Upper lobe of right lung (tissue), 1 donor: Measurements from ENCODE around the gene ANKRD33. TPM values are rescaled to one million over a fixed set of nuclear protein-coding genes. Genes with fewer than 3 reads are reported as not detected.

Source experiments
- ATAC-seq: fragments of 200-7000 bp; cut with Tn5 transposase; one replicate; pipeline ENCODE4 v1.9.1; 2020; ENCODE audit warnings: mild to moderate bottlenecking, moderate library complexity
- DNase-seq: peaks from one replicate; pipeline ENCODE4 v3.0.0-alpha.2; 2020
- H3K27ac ChIP-seq: fragments of 200-600 bp; one replicate; pipeline ENCODE4 v1.8.0; 2022
- H3K27me3 ChIP-seq: fragments of 200-600 bp; one replicate; pipeline ENCODE4 v1.8.0; 2022; ENCODE audit warnings: mild to moderate bottlenecking
- H3K36me3 ChIP-seq: fragments of 200-600 bp; one replicate; pipeline ENCODE4 v1.8.0; 2022
- H3K4me1 ChIP-seq: fragments of 200-600 bp; one replicate; pipeline ENCODE4 v1.8.0; 2022
- H3K4me3 ChIP-seq: fragments of 200-600 bp; one replicate; pipeline ENCODE4 v1.8.0; 2022; ENCODE audit warnings: mild to moderate bottlenecking
- H3K9me3 ChIP-seq: fragments of 200-600 bp; one replicate; pipeline ENCODE4 v1.8.0; 2022
- intact Hi-C: fragments of 100-400 bp; cut with DNase I; formaldehyde crosslinking; loops from one replicate; pipeline ENCODE4 v1.11.0; 2022
- total RNA-seq: library from RNA; stranded (reverse); fragmentation: NEBNext Ultra II Directional; extraction: Animal tissue kit (Norgen Biotek cat#: 25700); gene quantifications from one replicate; pipeline ENCODE4 v1.2.1, GENCODE V29; 2021
- TF ChIP-seq, protein P1 (sequence below): fragments of 200-600 bp; IDR thresholded peaks from one replicate; pipeline ENCODE4 v1.8.0; 2022; ENCODE audit warnings: antibody characterized with exemption
- donor health status: DM: no; HTN: yes; CAD: no; lungs with severe emphysema.

The ANKRD33 gene
- total RNA-seq, 1 donor from 2014 or later, result not detected

DNA sequence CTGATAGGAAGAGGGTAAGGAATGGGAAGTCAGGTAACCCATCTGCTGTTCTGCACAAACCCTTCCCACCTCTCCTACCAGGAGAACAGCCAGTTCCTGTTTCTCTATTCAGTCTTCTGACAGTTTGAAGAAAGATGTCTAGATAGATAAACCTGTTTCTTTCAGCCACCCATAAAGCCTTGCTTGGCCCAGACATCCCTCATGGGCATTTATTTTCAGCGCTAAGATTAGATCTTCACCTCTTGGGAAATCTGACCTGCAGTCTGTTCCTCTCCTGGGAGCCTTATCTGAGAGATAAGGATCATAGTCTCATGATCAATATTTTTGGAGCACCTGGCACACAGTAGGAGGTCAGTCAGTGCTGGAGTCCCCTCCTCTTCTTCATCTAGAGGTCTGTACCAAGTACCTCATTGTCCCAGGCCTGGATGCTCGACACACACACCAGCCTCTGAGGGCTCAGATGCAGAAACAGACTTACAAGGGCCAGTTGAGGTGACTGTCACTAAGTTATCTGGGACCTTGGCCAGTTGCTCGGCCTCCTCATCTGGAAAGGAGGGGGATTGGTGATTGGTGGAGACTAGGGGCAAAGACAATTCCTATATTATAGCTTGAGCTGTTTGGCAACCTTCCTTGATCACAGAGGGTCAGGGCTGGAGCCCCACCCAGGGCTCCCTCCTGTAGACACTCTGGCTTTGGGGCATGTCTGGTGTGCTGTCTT lies 37.6 kb downstream of the ANKRD33 start:
- intact Hi-C loops, result loop anchor here (10.0 kb wide), 1 partner anchor 49 kb away; no protein-coding TSS in a partner anchor
- Histone ChIP-seq H3K4me1 (peaks cover 39% of the 10 kb centered on the region), H3K36me3 (no peaks in the 10 kb centered on the region), H3K27ac (peak overlapping the region; percentile 49), H3K4me3 (no peak overlapping the region), H3K9me3 (no peaks in the 10 kb centered on the region), H3K27me3 (no peaks in the 10 kb centered on the region)
- ATAC-seq, result no peak
- DNase-seq, result no peak
- TF ChIP-seq, protein P1, sequence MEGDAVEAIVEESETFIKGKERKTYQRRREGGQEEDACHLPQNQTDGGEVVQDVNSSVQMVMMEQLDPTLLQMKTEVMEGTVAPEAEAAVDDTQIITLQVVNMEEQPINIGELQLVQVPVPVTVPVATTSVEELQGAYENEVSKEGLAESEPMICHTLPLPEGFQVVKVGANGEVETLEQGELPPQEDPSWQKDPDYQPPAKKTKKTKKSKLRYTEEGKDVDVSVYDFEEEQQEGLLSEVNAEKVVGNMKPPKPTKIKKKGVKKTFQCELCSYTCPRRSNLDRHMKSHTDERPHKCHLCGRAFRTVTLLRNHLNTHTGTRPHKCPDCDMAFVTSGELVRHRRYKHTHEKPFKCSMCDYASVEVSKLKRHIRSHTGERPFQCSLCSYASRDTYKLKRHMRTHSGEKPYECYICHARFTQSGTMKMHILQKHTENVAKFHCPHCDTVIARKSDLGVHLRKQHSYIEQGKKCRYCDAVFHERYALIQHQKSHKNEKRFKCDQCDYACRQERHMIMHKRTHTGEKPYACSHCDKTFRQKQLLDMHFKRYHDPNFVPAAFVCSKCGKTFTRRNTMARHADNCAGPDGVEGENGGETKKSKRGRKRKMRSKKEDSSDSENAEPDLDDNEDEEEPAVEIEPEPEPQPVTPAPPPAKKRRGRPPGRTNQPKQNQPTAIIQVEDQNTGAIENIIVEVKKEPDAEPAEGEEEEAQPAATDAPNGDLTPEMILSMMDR, result no peak

DNA sequence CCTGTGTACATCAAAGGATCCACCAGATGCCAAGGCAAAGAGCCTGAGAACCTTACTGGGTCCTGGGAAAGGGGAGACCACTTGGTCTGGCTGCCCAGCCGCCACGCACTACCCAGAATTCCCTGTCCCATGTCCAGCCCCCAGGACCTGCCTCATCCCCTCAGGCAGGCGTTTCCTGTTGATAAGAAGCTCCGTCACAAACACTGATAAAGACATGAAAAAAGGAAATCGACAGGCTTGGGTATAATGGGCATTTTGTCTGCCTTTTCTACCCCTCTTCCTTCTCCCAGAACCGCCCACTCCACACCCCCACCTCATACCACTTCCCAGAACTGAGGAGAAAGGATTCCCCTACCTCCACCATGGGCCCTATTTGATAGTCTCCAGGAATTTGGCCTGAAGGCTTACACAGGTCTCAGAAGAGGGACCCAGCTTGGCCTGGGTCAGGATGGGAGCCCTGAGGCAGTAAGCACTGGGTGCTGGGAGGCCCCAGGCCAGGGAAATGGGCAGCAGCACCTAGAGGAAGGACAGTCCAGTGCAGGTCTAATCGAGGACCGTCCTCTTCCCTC lies 38.2 kb downstream of the ANKRD33 start:
- Histone ChIP-seq H3K36me3 (no peaks in the 10 kb centered on the region), H3K27ac (peak overlapping the region; percentile 49), H3K27me3 (no peaks in the 10 kb centered on the region), H3K4me3 (no peak overlapping the region), H3K9me3 (no peaks in the 10 kb centered on the region), H3K4me1 (peaks cover 39% of the 10 kb centered on the region)
- intact Hi-C loops, result loop anchor here (10.0 kb wide), 1 partner anchor 49 kb away; no protein-coding TSS in a partner anchor
- TF ChIP-seq, protein P1, result no peak
- DNase-seq (no peak), ATAC-seq (peak; percentile 17)

DNA sequence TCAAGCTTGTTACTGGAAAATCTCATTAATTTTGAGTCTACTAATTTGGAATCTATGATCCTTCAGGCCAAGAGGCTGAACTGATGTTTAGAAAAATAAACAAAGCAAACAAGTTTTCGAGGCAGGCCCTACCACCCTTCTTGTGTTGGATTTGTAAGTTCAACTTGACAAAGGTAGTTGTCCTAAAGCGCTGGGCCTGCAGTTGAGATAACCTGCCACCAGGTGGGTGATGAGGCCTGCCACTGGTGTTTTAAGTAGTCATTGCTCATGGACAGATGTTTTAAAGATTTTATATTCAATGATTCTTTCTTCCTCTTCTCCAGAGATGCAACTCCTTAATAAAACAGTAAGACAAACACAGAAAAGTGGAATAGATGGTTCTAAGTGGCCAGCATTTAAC lies 38.8 kb downstream of the ANKRD33 start:
- intact Hi-C loops, result loop anchor here (10.0 kb wide), 1 partner anchor 48 kb away; no protein-coding TSS in a partner anchor
- Histone ChIP-seq H3K9me3 (no peaks in the 10 kb centered on the region), H3K27me3 (no peaks in the 10 kb centered on the region), H3K27ac (no peak overlapping the region), H3K4me1 (peaks cover 39% of the 10 kb centered on the region), H3K4me3 (no peak overlapping the region), H3K36me3 (no peaks in the 10 kb centered on the region)
- ATAC-seq (no peak), DNase-seq (no peak)
- TF ChIP-seq, protein P1, result peak; percentile 54

- ATAC-seq, result peak; percentile 61
- no peak for DNase-seq
- Histone ChIP-seq H3K27me3 (no peaks in the 10 kb centered on the region), H3K27ac (no peak overlapping the region), H3K9me3 (no peaks in the 10 kb centered on the region), H3K36me3 (no peaks in the 10 kb centered on the region), H3K4me3 (no peak overlapping the region), H3K4me1 (no peaks in the 10 kb centered on the region)
- intact Hi-C loops, result no loop called here
- TF ChIP-seq, protein P1, result no peak
Measured at GRCh38 chr12:51932218-51933076, 44.5 kb downstream of the ANKRD33 start.

DNA sequence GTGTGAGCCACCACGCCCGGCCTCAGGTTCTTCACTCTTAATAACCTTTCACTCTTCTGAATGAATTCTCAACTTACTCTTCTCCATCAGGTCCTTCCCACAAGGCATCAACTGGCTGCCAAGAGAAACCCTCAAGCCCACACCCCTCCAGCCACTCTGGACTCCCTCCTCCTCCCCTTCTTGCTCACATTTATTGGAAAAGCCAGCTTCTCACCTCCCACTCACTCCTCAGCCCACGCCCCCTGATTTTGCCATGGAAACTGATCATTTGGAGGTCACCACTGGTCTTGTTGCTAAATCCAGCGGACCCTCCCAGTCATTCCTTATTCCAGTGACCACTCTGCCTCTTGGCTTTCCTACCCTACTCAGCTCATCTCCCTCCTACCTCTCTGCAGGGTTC lies 46.2 kb downstream of the ANKRD33 start:
- Histone ChIP-seq H3K4me1 (no peaks in the 10 kb centered on the region), H3K9me3 (no peaks in the 10 kb centered on the region), H3K27ac (no peak overlapping the region), H3K36me3 (no peaks in the 10 kb centered on the region), H3K4me3 (no peak overlapping the region), H3K27me3 (no peaks in the 10 kb centered on the region)
- TF ChIP-seq, protein P1, result no peak
- intact Hi-C loops, result no loop called here
- no peak for DNase-seq
- ATAC-seq, result no peak
